Peyer's patch (tissue), 4 donors: ENCODE data around the gene CCDC180.

Source experiments
- POLR2A ChIP-seq, 2 donors: fragments of 450-650 bp; IDR thresholded peaks; one replicate each; pipeline ENCODE4 v1.5.1; 2017; ENCODE audit warnings: antibody characterized with exemption in 2 of 2, mild to moderate bottlenecking in 2 of 2, moderate library complexity in 2 of 2
- TF ChIP-seq, protein P1 (sequence below), 6 experiments: fragments of 450-650 bp in 4 of 6; fragments of 200-600 bp in 2 of 6; sonication (generic) in 1 of 6; IDR thresholded peaks; one replicate each; pipeline ENCODE4 v1.5.1; 2017 to 2019; ENCODE audit warnings: antibody characterized with exemption in 6 of 6, mild to moderate bottlenecking in 3 of 6, moderate library complexity in 1 of 6

DNA sequence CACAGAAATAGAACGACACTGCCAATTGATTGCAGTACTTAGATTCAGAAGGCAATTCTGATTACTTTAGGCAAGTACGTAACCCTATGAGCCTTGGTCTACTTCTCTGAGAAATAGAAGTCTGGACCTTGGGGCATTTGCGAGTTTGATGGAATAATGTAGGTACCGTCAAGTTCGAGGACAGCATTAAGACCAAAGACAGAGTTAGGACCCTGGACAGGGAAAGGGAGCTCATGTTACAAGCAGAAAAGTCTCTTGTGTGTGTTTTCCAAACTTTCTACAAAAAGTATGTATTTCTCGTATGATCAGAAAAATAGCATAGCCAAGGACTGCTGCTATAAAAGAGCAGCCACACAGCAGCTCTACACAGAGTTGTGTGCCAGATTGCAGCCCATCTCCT lies 20.1 kb downstream of the CCDC180 start:
- TF ChIP-seq, protein P1, sequence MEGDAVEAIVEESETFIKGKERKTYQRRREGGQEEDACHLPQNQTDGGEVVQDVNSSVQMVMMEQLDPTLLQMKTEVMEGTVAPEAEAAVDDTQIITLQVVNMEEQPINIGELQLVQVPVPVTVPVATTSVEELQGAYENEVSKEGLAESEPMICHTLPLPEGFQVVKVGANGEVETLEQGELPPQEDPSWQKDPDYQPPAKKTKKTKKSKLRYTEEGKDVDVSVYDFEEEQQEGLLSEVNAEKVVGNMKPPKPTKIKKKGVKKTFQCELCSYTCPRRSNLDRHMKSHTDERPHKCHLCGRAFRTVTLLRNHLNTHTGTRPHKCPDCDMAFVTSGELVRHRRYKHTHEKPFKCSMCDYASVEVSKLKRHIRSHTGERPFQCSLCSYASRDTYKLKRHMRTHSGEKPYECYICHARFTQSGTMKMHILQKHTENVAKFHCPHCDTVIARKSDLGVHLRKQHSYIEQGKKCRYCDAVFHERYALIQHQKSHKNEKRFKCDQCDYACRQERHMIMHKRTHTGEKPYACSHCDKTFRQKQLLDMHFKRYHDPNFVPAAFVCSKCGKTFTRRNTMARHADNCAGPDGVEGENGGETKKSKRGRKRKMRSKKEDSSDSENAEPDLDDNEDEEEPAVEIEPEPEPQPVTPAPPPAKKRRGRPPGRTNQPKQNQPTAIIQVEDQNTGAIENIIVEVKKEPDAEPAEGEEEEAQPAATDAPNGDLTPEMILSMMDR (IDR thresholded peaks at IDR 0.05), result no peak
- TF ChIP-seq POLR2A (IDR thresholded peaks at IDR 0.05), result no peak
